ENCODE data around the gene ASNSD1.

DNA sequence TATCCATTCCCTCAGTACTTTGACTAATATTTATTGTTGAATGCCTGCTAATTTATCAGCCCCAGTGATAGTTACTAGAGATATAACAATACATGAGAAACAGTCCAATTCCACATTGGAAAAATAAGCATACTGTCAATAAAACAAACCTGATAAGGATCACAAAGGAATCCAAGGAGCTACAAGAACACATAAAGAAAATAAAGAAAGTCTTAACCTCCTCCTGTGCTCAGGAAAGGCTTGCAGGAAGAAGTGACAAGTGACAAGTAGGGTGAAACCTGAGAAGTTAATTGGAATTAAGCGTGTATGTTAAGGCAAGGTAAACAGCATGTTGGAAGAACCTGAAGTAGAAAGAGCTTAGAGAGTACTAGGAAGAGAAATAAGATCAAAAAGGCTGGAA is 20.3 kb upstream of the ASNSD1 start:
- no peak for TF ChIP-seq EZH2 (IDR thresholded peaks at IDR 0.05; ENCODE audit: insufficient read depth, poor library complexity, severe bottlenecking)
- TF ChIP-seq EZH2phosphoT487 (IDR thresholded peaks at IDR 0.05; ENCODE audit: insufficient read depth, low read depth): no peak
